ENCODE measurements around the gene BRIX1. TPM values are rescaled to one million over a fixed set of nuclear protein-coding genes. Genes with fewer than 3 reads are reported as not detected.
A peak's percentile ranks its signal among the peaks of the same experiment; 100 is the strongest.

Gene BRIX1
- total and polyA plus RNA-seq, 2 of the 13 experiments (the other 11 are each of a cell fraction or from before 2014, with no cell fraction given) = 23.6 to 78.4 TPM

DNA sequence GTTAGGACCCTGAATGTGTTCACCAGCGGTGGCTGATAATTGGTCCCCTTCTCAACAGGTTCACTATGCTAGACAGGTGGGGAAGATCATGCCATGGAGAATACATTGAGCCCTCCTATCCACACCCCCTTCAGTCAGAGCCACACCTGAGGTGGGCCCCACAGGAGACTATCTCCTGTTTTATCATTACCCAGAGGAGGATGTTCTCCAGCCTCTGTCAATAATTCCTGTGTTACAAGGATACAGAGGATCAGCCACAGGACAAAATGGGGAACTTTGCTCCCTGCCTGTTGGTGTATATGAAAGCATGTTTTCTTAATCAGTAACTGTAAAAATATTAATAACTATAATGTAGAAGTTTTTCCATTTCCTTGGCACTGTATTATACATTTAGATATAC, 26.1 kb upstream of the BRIX1 start (continued):
- TF ChIP-seq, protein P1, sequence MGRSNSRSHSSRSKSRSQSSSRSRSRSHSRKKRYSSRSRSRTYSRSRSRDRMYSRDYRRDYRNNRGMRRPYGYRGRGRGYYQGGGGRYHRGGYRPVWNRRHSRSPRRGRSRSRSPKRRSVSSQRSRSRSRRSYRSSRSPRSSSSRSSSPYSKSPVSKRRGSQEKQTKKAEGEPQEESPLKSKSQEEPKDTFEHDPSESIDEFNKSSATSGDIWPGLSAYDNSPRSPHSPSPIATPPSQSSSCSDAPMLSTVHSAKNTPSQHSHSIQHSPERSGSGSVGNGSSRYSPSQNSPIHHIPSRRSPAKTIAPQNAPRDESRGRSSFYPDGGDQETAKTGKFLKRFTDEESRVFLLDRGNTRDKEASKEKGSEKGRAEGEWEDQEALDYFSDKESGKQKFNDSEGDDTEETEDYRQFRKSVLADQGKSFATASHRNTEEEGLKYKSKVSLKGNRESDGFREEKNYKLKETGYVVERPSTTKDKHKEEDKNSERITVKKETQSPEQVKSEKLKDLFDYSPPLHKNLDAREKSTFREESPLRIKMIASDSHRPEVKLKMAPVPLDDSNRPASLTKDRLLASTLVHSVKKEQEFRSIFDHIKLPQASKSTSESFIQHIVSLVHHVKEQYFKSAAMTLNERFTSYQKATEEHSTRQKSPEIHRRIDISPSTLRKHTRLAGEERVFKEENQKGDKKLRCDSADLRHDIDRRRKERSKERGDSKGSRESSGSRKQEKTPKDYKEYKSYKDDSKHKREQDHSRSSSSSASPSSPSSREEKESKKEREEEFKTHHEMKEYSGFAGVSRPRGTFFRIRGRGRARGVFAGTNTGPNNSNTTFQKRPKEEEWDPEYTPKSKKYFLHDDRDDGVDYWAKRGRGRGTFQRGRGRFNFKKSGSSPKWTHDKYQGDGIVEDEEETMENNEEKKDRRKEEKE (IDR thresholded peaks at IDR 0.05) = no peak
- TF ChIP-seq ZNF407 (CRISPR knock-in tag; IDR thresholded peaks at IDR 0.05; ENCODE audit: not compliant biosample characterization) (no peak), ZBTB7B (CRISPR knock-in tag; IDR thresholded peaks at IDR 0.05) (peak; percentile 87), KMT2B (CRISPR knock-in tag; IDR thresholded peaks at IDR 0.05) (0 out of 2 replicates have a peak, but pooled peaks have one; percentile 25), ISX (CRISPR knock-in tag; conservative IDR thresholded peaks at IDR 0.05) (no peak), RCOR2 (CRISPR knock-in tag; IDR thresholded peaks at IDR 0.05) (peak; percentile 81), KLF16 (CRISPR knock-in tag; IDR thresholded peaks at IDR 0.05) (0 out of 4 replicates have a peak, but pooled peaks of 1 of the 2 experiments have one; percentile 21), SP4 (CRISPR knock-in tag; IDR thresholded peaks at IDR 0.05) (no peak), ZSCAN9 (CRISPR knock-in tag; IDR thresholded peaks at IDR 0.05; ENCODE audit: borderline replicate concordance) (no peak), ZFP41 (CRISPR knock-in tag; IDR thresholded peaks at IDR 0.05; ENCODE audit: borderline replicate concordance) (no peak), ARNTL (CRISPR knock-in tag; IDR thresholded peaks at IDR 0.05) (no peak), KDM1A (CRISPR knock-in tag; IDR thresholded peaks at IDR 0.05) (0 out of 2 replicates have a peak, but pooled peaks have one; percentile 62), JDP2 (CRISPR knock-in tag; IDR thresholded peaks at IDR 0.05; ENCODE audit: borderline replicate concordance) (no peak), ZBTB44 (CRISPR knock-in tag; IDR thresholded peaks at IDR 0.05) (no peak), ATF1 (CRISPR knock-in tag; IDR thresholded peaks at IDR 0.05) (no peak), ZNF24 (IDR thresholded peaks at IDR 0.05) (no peak), ZNF17 (CRISPR knock-in tag; IDR thresholded peaks at IDR 0.05) (no peak), ZNF879 (CRISPR knock-in tag; IDR thresholded peaks at IDR 0.05) (no peak), SPEN (CRISPR knock-in tag; IDR thresholded peaks at IDR 0.05; ENCODE audit: low read depth) (no peak)
- TF ChIP-seq, protein P2, sequence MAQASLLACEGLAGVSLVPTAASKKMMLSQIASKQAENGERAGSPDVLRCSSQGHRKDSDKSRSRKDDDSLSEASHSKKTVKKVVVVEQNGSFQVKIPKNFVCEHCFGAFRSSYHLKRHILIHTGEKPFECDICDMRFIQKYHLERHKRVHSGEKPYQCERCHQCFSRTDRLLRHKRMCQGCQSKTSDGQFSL (CRISPR knock-in tag; IDR thresholded peaks at IDR 0.05) = no peak

Data from HepG2 (cell line).